ENCODE results near the gene KRTAP5-1.
"Not testable (repeated sequence)": the region's sequence is repeated elsewhere in the genome, so short reads cannot be mapped to it uniquely, and the experiment has no call there.

The KRTAP5-1 gene

GRCh38 chr11:1584661-1585370 lies at the start of gene KRTAP5-1:
Gene KRTAP5-1, minus strand, starts transcription at chr11:1585283. Its CDS starts 34 bp downstream, at chr11:1585249.
- not testable (repeated sequence) for DNase-seq

GRCh38 chr11:1633864-1634263 lies 48.8 kb upstream of the KRTAP5-1 start:
- DNase-seq = no peak

DNA sequence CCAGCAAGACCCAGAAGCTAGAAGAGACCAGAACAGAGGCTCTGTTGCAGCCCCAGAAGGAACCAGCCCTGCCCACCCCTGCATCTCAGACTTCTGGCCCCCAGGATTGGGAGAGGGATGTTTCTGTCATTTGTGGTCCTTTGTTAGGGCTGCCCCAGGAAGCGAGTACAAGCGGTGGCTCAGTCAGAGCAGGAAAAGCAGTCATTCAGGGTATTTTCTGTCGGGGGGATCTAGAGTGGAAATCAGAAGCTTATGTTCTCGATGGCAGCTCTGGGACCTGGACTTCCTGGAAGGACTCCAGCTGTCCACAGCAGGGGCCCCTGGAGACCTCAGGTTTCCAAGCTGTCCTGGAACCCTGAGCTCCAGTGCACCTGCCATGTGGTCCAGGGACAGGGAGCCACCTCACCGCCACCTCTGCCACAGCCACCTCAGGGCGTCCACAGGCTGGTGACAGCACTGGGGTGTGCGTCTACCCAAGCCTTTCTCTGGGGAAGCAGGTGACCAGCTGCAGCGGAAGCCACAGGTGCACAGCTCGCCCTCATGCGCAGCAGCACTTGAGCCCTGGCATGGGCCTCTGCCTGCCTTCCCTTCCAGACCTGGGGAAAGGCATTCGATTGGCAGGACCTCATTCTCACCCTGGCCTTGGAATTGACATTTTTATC lies 47.1 kb upstream of the KRTAP5-1 start:
- no peak for DNase-seq

GRCh38 chr11:1631066-1631568 lies 46.0 kb upstream of the KRTAP5-1 start:
- no peak for DNase-seq

DNA sequence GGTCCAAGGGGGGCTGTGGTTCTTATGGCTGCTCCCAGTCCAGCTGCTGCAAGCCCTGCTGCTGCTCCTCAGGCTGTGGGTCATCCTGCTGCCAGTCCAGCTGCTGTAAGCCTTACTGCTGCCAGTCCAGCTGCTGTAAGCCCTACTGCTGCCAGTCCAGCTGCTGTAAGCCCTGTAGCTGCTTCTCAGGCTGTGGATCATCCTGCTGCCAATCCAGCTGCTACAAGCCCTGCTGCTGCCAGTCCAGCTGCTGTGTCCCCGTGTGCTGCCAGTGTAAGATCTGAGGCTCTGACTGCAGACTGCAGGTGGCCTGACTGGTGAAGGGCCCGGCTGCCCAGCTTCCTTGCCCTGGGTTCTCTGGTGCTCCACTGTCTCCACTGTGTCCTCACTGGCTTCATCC lies 45.2 kb upstream of the KRTAP5-1 start:
- no peak for DNase-seq

DNA sequence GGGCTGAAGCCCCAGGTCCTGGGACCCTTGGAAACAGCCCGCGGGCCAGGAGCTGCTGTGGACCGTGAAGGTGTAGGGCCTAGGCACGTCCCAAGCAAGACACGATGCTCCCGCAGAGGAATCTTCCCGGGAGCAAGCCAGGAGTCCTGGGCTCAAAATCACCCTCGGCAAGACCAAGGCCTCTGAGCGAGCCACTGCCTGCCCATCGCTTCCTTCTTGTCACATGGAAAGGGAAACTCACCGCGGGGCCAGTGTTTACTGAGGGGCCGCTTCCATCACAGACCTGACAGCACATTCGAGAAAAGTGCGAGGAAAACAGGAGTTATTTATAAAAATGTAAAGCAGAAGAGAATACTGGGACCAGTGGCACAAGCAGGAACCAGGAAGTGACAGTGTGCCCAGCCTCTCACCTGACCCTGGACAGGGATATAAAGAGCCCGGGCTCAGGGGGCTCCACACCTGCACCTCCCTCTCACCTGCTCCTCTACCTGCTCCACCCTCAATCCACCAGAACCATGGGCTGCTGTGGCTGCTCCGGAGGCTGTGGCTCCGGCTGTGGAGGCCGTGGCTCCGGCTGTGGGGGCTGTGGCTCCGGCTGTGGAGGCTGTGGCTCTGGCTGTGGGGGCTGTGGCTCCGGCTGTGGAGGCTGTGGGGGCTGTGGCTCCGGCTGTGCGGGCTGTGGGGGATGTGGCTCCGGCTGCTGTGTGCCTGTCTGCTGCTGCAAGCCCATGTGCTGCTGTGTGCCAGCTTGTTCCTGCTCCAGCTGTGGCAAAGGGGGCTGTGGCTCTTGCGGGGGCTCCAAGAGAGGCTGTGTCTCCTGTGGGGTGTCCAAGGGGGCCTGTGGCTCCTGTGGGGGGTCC lies 44.5 kb upstream of the KRTAP5-1 start, which contains the start of gene KRTAP5-5:
KRTAP5-5 (plus strand) TSS at position 450 of the 860 bp plus-strand sequence; CDS start at position 516, 66 bp downstream.
- DNase-seq = no peak

GRCh38 chr11:1628506-1629325 lies 43.6 kb upstream of the KRTAP5-1 start:
- no peak for DNase-seq

DNA sequence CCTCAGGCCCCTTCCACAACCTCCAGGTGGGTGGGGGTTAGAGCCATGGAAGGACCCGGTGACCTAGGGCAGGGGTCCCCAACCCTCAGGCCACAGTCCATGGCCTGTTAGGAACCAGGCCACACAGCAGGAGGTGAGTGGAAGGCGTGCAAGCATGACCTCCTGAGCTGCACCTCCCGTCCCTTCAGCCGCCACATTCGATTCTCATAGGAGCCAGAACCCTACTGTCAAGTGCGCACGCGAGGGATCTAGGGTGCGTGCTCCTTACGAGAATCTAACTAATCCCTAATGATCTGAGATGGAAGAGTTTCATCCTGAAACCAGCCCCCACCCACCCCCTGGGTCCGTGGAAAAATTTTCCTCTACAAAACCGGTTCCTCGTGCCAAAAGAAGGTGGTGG lies 40.5 kb upstream of the KRTAP5-1 start:
- no peak for DNase-seq

DNA sequence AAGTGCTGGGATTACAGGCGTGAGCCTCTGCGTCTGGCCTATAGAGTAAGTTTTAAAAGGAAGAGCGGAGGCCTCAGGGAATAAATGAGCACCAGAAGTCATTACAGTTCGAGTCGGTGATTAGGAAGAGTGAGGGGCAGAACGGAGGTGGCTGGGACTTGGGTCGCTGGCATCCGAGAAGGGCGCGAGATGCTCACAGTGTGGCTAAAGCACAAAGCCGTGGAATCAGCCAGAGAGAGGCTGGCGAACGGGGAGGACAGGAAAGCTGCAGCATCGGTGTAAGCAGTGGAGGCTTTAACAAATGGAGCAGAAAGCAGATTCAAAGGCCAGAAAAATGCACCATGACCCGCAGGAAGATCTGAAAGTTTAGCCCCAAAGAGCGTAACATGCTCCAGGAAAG lies 39.5 kb upstream of the KRTAP5-1 start:
- DNase-seq = no peak

DNA sequence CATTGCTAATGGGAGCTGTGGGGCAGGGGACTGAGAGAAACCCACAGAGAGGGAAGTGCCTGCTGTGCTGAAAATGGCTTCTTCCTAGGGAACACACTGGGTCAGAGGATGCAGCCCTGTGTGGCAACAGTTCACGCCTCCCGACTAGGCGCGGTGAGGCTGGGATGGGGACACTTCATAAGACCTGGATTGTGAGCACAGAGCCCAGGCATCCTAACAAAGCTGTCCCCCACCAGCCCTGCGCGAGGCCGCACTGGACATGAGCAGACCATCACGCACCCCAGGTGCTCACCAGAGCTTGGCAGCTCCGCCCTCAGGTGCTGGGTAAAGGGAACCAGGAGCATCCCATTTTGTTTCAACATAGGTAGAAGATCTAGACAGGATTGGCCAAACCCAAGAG lies 38.6 kb upstream of the KRTAP5-1 start:
- DNase-seq = no peak

DNA sequence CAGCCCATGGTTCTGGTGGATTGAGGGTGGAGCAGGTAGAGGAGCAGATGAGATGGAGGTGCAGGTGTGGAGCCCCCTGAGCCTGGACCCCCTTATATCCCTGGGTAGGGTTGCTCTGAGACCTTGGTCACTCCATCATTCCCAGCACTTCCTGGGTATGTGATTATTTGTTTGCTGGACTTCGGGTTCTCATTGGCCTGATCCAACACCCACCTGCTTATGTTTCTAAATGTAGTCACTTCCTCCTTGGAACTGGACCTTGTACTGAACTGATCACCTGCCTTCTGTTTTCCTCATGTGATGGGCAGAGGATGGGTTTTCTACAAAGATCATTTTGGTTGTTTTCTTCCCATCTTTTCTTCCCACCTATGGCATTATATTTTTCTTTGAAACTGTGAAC lies 37.0 kb upstream of the KRTAP5-1 start, which contains the start of gene KRTAP5-4:
KRTAP5-4 (minus strand) TSS at position 53 of the 400 bp plus-strand sequence; CDS start at position 8, 45 bp downstream.
- no peak for DNase-seq

GRCh38 chr11:1619449-1619848 lies 34.4 kb upstream of the KRTAP5-1 start:
- no peak for DNase-seq

DNA sequence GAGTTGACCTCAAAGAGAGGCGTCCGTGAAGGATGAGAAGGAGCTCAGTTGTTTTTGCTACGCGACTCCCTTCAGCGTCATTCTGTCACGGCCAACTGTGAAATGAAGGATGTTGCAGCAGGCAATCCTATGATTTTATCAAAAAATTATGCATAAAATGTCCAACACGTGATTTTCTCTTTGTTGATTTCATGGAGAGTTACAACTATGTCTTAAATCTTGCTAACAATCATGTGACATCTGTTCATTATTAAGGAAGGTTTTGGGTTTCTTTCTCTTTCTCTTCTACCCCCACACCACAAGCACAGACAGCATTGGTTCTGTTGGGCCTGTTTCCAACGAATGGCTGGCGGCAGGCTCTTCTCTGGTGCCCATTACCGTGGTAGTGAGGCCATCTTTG lies 33.1 kb upstream of the KRTAP5-1 start:
- DNase-seq = no peak

DNA sequence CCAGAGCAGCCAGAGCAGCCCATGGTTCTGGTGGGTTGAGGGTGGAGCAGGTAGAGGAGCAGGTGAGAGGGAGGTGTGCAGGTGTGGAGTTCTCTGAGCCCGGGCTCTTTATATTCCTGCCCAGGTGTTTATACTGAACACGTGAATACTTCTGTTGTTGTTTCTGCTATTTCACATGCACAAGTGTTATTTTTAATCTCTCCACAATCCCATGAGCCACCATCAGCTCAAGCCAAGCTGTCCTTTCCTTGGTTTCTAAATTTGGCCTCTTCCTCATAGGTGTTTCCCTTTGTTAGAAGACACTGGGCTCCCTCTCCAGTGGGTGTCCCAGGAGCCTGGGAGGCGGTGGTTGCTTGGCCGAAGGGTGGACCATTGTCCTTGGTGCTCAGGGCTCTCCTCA lies 23.3 kb upstream of the KRTAP5-1 start, which contains the start of gene KRTAP5-3:
KRTAP5-3 (minus strand) TSS at position 101 of the 400 bp plus-strand sequence; CDS start at position 23, 78 bp downstream.
- no peak for DNase-seq

GRCh38 chr11:1607901-1608300 lies 22.8 kb upstream of the KRTAP5-1 start:
- not testable (repeated sequence) for DNase-seq

- not testable (repeated sequence) for DNase-seq
Measured at GRCh38 chr11:1607156-1607845, 22.2 kb upstream of the KRTAP5-1 start.

DNA sequence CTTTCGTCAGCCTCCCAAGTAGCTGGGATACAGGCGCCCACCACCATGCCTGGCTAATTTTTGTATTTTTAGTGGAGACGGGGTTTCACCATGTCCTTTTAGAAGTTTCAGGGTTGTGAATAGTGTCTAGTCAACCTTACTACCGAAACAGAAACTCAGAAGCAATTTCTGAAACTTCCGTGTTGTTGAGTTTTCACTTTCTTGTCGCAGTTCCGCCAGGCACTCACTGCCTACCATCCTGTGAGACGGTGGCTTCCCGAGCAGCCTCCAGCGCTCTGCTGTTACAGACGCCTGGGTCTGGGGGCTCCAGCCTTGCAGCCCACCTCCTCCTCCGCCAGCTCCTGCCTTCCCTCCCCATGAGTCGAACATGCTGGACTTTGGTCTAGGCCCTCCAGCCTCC lies 20.8 kb upstream of the KRTAP5-1 start:
- DNase-seq = not testable (repeated sequence)

- DNase-seq = no peak
Measured at GRCh38 chr11:1604711-1605110, 19.6 kb upstream of the KRTAP5-1 start.

- no peak for DNase-seq
Measured at GRCh38 chr11:1604181-1604580, 19.1 kb upstream of the KRTAP5-1 start.

- DNase-seq = no peak
Measured at GRCh38 chr11:1603629-1604028, 18.5 kb upstream of the KRTAP5-1 start.

- not testable (repeated sequence) for DNase-seq
Measured at GRCh38 chr11:1601663-1602062, 16.6 kb upstream of the KRTAP5-1 start.

Measured in DMS79 treated with DMSO at 0.1 percent for 48 hours (cell line).